HUES6 (cell line): Measurements from ENCODE around the gene SRPX.

Experiments used
- H3K27ac ChIP-seq: 2 replicates; pipeline ENCODE4 v1.7.0; 2013; ENCODE audit warnings: low read depth, mild to moderate bottlenecking, low read length, inconsistent platforms
- H3K27me3 ChIP-seq: 2 replicates; pipeline ENCODE4 v1.6.1; 2013; ENCODE audit warnings: low read length; ENCODE audit not compliant: control insufficient read depth, insufficient read depth
- H3K36me3 ChIP-seq: 2 replicates; pipeline ENCODE4 v1.6.1; 2013; ENCODE audit warnings: low read length; ENCODE audit not compliant: control insufficient read depth, insufficient read depth
- H3K4me1 ChIP-seq: 2 replicates; pipeline ENCODE4 v1.6.1; 2013; ENCODE audit warnings: low read length; ENCODE audit not compliant: control insufficient read depth, insufficient read depth
- H3K4me3 ChIP-seq: 2 replicates; pipeline ENCODE4 v1.5.1; 2013; ENCODE audit warnings: low read depth, low read length
- H3K9ac ChIP-seq: one replicate; pipeline ENCODE4 v1.6.1; 2013; ENCODE audit warnings: mild to moderate bottlenecking, low read length
- H3K9me3 ChIP-seq: 2 replicates; pipeline ENCODE4 v1.6.1; 2013; ENCODE audit warnings: low read depth, low read length; ENCODE audit not compliant: control insufficient read depth, insufficient read depth

Gene SRPX

GRCh38 chrX:38106991-38107655, 113.5 kb downstream of the SRPX start:
- H3K9me3 ChIP-seq, result no peaks in the 10 kb centered on the region
- no peak overlapping the region for H3K4me3 ChIP-seq
- no peak overlapping the region for H3K9ac ChIP-seq
- H3K36me3 ChIP-seq, result no peaks in the 10 kb centered on the region
- peaks cover 10% of the 10 kb centered on the region; the same call in 1 of the 2 replicates for H3K4me1 ChIP-seq
- H3K27me3 ChIP-seq, result no peaks in the 10 kb centered on the region; the same call in 1 of the 2 replicates
- no peak overlapping the region for H3K27ac ChIP-seq

GRCh38 chrX:38105216-38105725, 115.4 kb downstream of the SRPX start:
- H3K4me3 ChIP-seq, result no peak overlapping the region
- no peak overlapping the region for H3K9ac ChIP-seq
- H3K27me3 ChIP-seq, result no peaks in the 10 kb centered on the region; the same call in 1 of the 2 replicates
- no peak overlapping the region for H3K27ac ChIP-seq
- peaks cover 10% of the 10 kb centered on the region; the same call in 1 of the 2 replicates for H3K4me1 ChIP-seq
- H3K36me3 ChIP-seq, result no peaks in the 10 kb centered on the region
- peaks cover 4% of the 10 kb centered on the region; the same call in 1 of the 2 replicates for H3K9me3 ChIP-seq

GRCh38 chrX:38103857-38104812, 116.5 kb downstream of the SRPX start:
- H3K4me3 ChIP-seq, result no peak overlapping the region
- H3K27ac ChIP-seq, result no peak overlapping the region
- H3K27me3 ChIP-seq, result no peaks in the 10 kb centered on the region; the same call in 1 of the 2 replicates
- no peak overlapping the region for H3K9ac ChIP-seq
- no peaks in the 10 kb centered on the region for H3K36me3 ChIP-seq
- H3K4me1 ChIP-seq, result peaks cover 10% of the 10 kb centered on the region; the same call in 1 of the 2 replicates
- peaks cover 14% of the 10 kb centered on the region; the same call in 1 of the 2 replicates for H3K9me3 ChIP-seq

- Histone ChIP-seq H3K4me1 (peaks cover 10% of the 10 kb centered on the region; the same call in 1 of the 2 replicates), H3K4me3 (no peak overlapping the region), H3K36me3 (no peaks in the 10 kb centered on the region), H3K27ac (no peak overlapping the region), H3K27me3 (no peaks in the 10 kb centered on the region; the same call in 1 of the 2 replicates), H3K9ac (no peak overlapping the region), H3K9me3 (peaks cover 17% of the 10 kb centered on the region; the same call in 1 of the 2 replicates)
Measured at GRCh38 chrX:38102875-38103274, 117.8 kb downstream of the SRPX start.

GRCh38 chrX:38102240-38102639, 118.4 kb downstream of the SRPX start:
- no peak overlapping the region for H3K27ac ChIP-seq
- H3K4me1 ChIP-seq, result peaks cover 10% of the 10 kb centered on the region; the same call in 1 of the 2 replicates
- H3K27me3 ChIP-seq, result no peaks in the 10 kb centered on the region; the same call in 1 of the 2 replicates

GRCh38 chrX:38099688-38100087, 121.0 kb downstream of the SRPX start:
- no peak overlapping the region for H3K9ac ChIP-seq
- peaks cover 17% of the 10 kb centered on the region; the same call in 1 of the 2 replicates for H3K9me3 ChIP-seq
- H3K36me3 ChIP-seq, result no peaks in the 10 kb centered on the region
- H3K27ac ChIP-seq, result no peak overlapping the region
- no peaks in the 10 kb centered on the region for H3K4me1 ChIP-seq
- no peaks in the 10 kb centered on the region for H3K27me3 ChIP-seq
- H3K4me3 ChIP-seq, result no peak overlapping the region

More at GRCh38 chrX:38102240-38102639, 118.4 kb downstream of the SRPX start:
- Histone ChIP-seq H3K9ac (no peak overlapping the region), H3K4me3 (no peak overlapping the region), H3K36me3 (no peaks in the 10 kb centered on the region), H3K9me3 (peaks cover 17% of the 10 kb centered on the region; the same call in 1 of the 2 replicates)
